Renal cortex interstitium (tissue), 11 donors: ENCODE results near the gene RETREG2. TPM values are rescaled to one million over a fixed set of nuclear protein-coding genes. Genes with fewer than 3 reads are reported as not detected.
"Not testable (repeated sequence)": the region's sequence is repeated elsewhere in the genome, so short reads cannot be mapped to it uniquely, and the experiment has no call there.

Experiments used
- DNase-seq, 11 donors: peaks; one replicate each; pipeline ENCODE4 v3.0.0-alpha.2; 2013; ENCODE audit warnings: low read depth in 9 of 11, low spot score in 4 of 11; ENCODE audit errors: extremely low read depth in 1 of 11
- polyA plus RNA-seq, 3 donors: library from polyadenylated mRNA; unstranded; fragments of 120-200 nt; gene quantifications; one replicate each; pipeline ENCODE4 v1.2.1, GENCODE V29; 2013; ENCODE audit not compliant: insufficient read length in 3 of 3

RETREG2 gene
- polyA plus RNA-seq, 3 donors, result 111 to 116 (median 116) TPM

GRCh38 chr2:219179601-219180465, 1.8 kb downstream of the RETREG2 start:
- DNase-seq, result no peak

GRCh38 chr2:219180961-219181360, 2.9 kb downstream of the RETREG2 start:
- no peak for DNase-seq

- DNase-seq, result no peak
Observed at GRCh38 chr2:219181531-219181930, 3.5 kb downstream of the RETREG2 start.

GRCh38 chr2:219182331-219183150, 4.5 kb downstream of the RETREG2 start:
- DNase-seq, result no peak

- no peak for DNase-seq
Observed at GRCh38 chr2:219183151-219183772, 5.2 kb downstream of the RETREG2 start.

GRCh38 chr2:219184121-219184520, 6.0 kb downstream of the RETREG2 start:
- DNase-seq, result no peak

- DNase-seq, result no peak
Observed at GRCh38 chr2:219186754-219187456, 8.8 kb downstream of the RETREG2 start.

GRCh38 chr2:219197388-219197787, 19.3 kb downstream of the RETREG2 start:
- DNase-seq, result no peak

GRCh38 chr2:219198974-219199373, 20.9 kb downstream of the RETREG2 start:
- DNase-seq, result no peak

GRCh38 chr2:219199470-219200211, 21.6 kb downstream of the RETREG2 start:
- DNase-seq, result no peak

- DNase-seq, result not testable (repeated sequence)
Observed at GRCh38 chr2:219200502-219201326, 22.6 kb downstream of the RETREG2 start.

- DNase-seq, result not testable (repeated sequence)
Observed at GRCh38 chr2:219201331-219201730, 23.3 kb downstream of the RETREG2 start.

GRCh38 chr2:219204425-219205164, 26.5 kb downstream of the RETREG2 start:
- DNase-seq, result no peak

- no peak for DNase-seq
Observed at GRCh38 chr2:219205165-219205538, 27.1 kb downstream of the RETREG2 start.

GRCh38 chr2:219205981-219206327, 27.9 kb downstream of the RETREG2 start:
- no peak for DNase-seq

GRCh38 chr2:219206328-219207133, 28.5 kb downstream of the RETREG2 start, which contains the start of gene ZFAND2B:
Gene ZFAND2B, plus strand, starts transcription at chr2:219206782. Its CDS starts 206 bp downstream, at chr2:219206988.
- peak; percentile 86 to 95 (median 93) for DNase-seq
